Fibroblast of villous mesenchyme (primary cell): ENCODE results near the gene ATP5MK. TPM values are rescaled to one million over a fixed set of nuclear protein-coding genes. Genes with fewer than 3 reads are reported as not detected.
A peak's percentile ranks its signal among the peaks of the same experiment; 100 is the strongest.

ENCODE experiments used
- DNase-seq: peaks from one replicate; pipeline ENCODE4 v3.0.0-alpha.2; 2010; ENCODE audit warnings: low read depth
- H3K4me3 ChIP-seq: 2 replicates; pipeline ENCODE4 v1.5.1; 2011; ENCODE audit warnings: low read depth, mild to moderate bottlenecking, low read length
- total RNA-seq: library from RNA; depleted of rRNA; stranded (reverse); fragments of >200 nt; gene quantifications from 2 replicates; pipeline ENCODE4 v1.2.3, GENCODE V29; 2012
- TF ChIP-seq, protein P1 (sequence below): IDR thresholded peaks from 2 replicates; pipeline ENCODE4 v1.5.1; 2012; ENCODE audit warnings: low read depth, mild to moderate bottlenecking, low read length; ENCODE audit not compliant: insufficient read depth

Gene ATP5MK
- total RNA-seq, 1 donor, result 217 TPM

DNA sequence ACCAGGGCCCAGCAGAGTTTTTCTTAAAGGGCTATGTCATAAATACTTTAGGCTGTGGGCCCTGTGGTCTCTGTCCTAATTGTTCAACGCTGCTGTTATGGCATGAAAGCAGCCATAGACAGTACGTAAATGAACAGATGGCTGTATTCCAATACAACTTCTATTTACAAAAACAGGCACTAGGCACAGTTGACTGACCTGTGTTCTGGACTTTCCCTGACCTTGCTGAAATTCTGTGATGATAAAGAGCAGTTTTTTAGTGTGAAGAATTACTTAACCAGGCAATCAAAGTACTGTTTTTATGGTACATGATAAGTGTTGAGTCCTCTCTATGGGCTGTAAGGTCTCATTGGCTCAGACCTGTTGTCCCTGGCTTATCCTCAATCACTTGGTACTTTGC, 17.3 kb upstream of the ATP5MK start:
- TF ChIP-seq, protein P1, sequence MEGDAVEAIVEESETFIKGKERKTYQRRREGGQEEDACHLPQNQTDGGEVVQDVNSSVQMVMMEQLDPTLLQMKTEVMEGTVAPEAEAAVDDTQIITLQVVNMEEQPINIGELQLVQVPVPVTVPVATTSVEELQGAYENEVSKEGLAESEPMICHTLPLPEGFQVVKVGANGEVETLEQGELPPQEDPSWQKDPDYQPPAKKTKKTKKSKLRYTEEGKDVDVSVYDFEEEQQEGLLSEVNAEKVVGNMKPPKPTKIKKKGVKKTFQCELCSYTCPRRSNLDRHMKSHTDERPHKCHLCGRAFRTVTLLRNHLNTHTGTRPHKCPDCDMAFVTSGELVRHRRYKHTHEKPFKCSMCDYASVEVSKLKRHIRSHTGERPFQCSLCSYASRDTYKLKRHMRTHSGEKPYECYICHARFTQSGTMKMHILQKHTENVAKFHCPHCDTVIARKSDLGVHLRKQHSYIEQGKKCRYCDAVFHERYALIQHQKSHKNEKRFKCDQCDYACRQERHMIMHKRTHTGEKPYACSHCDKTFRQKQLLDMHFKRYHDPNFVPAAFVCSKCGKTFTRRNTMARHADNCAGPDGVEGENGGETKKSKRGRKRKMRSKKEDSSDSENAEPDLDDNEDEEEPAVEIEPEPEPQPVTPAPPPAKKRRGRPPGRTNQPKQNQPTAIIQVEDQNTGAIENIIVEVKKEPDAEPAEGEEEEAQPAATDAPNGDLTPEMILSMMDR, result no peak
- H3K4me3 ChIP-seq, result no peak overlapping the region
- no peak for DNase-seq

DNA sequence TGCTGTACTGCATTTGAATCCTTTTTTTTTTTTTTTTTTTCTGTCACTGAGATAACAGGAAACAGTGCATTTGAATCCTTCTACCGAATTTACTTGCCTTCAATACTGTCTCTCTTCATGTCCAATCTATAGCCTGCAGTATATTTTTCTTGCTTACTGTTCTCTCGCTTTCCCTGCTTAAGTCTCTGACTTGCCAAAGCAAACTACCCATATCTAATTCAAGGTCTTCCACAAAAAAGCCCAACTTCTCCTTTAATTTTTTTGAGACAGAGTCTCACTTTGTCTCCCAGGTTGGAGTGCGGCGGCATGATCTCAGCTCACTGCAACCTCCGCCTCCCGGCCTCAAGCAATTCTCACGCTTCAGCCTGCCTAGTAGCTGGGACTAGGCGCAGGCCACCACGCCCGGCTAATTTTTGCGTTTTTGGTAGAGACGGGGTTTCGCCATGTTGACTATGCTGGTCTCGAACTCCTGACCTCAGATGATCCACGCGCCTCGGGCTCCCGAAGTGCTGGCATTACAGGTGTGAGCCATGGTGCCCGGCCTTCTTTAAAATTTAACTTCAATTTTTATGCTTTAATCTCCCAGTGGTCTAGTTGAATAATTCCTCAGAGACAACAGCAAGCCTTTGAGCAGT, 1.0 kb upstream of the ATP5MK start:
- peak; percentile 12 for DNase-seq
- H3K4me3 ChIP-seq, result peak overlapping the region; percentile 75
- TF ChIP-seq, protein P1, result no peak

DNA sequence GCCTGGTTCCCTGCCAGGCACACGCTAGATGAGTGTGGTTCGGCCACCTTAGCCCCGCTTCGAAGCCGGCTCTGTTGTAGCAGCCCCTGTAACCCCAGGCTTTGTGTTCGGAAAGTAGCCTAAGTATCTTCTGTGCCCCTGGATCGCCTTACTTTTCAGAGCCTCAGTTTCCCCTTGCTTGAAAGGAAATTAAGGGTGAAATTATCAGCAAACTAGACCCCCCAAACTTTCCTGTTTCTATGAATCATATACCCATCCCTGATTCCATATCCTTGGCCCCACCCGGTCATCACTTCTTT, 463 bp upstream of the ATP5MK start:
- peak overlapping the region; percentile 75 for H3K4me3 ChIP-seq
- DNase-seq, result no peak
- TF ChIP-seq, protein P1, result no peak

DNA sequence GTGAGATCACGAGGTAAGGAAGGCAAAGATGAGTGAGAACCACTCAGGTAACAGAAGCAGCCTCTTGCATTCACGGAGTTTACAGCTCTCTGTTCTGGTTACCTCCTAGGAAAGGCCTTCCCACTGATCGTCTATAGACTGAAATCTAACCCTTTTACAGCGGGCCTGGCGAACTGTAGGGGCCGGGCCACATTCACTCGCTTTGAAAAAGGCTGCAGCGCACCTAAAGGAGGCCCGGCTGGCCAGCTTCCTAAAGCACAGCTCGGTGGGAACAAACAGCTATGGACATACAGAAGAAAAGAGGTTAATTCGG, 565 bp downstream of the ATP5MK start:
- TF ChIP-seq, protein P1, result no peak
- peak; percentile 42 for DNase-seq
- peak overlapping the region; percentile 75 for H3K4me3 ChIP-seq

DNA sequence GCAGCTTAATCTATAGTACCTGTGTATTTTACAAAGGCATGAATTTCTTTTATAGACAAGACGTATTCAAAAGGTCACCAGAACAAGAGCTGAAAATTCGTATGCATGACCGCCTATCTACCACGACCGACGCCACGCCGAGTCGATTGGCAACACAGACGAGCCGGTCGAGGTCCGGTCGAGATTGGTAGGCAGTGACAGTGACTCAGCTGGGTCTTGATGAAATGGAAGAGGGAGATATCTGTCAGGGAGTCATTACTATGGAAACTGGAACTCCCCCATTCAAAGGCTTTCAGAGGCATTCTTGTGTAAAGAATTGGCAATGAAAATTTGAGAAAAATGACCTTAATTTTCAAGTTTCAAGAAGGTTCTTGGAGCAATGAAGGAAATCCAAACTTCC, 2.1 kb downstream of the ATP5MK start:
- TF ChIP-seq, protein P1, result no peak
- no peak overlapping the region for H3K4me3 ChIP-seq
- DNase-seq, result no peak

DNA sequence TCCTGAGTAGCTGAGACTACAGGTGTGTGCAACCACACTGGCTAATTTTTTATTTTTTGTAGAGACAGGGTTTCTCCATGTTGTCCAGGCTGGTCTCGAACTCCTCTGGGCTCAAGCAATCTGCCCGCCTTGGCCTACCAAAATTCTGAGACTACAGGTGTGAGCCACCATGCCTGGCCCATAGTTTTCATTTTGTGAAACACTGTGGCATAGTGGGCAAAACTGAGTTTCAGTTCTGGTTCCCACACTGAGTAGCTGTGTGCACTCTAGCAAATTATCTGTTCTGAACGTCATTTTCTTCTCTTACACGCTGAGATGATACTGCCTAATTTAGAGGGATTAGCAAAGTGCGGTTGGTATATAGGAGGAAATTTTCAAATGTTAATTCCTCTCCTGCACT, 13.5 kb downstream of the ATP5MK start:
- TF ChIP-seq, protein P1, result no peak
- DNase-seq, result no peak

DNA sequence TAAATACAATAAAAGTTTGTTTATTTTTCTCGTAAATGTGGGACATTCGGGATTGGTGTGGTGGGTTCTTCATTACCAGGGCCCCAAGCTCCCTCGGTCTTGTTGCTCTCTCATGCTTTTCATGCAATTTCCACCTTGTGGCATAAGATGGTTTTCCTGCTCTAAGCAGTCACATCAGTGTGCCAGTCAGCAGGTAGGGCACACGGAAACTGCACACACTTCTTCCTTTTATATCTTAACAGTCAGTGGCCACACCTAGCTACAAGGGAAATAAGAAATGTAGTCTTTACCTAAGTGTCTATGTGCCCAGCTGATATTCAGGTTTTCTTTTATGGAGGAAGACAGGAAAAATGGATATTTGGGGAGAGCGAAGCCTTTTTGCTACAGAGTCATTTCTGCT, 22.0 kb downstream of the ATP5MK start:
- no peak overlapping the region for H3K4me3 ChIP-seq
- DNase-seq, result no peak
- TF ChIP-seq, protein P1, result no peak

More for the DNA sequence above, 13.5 kb downstream of the ATP5MK start:
- no peak overlapping the region for H3K4me3 ChIP-seq
